LoVo (cell line): ENCODE data around the gene HNRNPD.
"Not testable (repeated sequence)": the region's sequence is repeated elsewhere in the genome, so short reads cannot be mapped to it uniquely, and the experiment has no call there.

ENCODE experiments used
- DNase-seq: peaks from one replicate; pipeline ENCODE4 v3.0.0-alpha.2; 2016; ENCODE audit warnings: low spot score

Gene HNRNPD

DNA sequence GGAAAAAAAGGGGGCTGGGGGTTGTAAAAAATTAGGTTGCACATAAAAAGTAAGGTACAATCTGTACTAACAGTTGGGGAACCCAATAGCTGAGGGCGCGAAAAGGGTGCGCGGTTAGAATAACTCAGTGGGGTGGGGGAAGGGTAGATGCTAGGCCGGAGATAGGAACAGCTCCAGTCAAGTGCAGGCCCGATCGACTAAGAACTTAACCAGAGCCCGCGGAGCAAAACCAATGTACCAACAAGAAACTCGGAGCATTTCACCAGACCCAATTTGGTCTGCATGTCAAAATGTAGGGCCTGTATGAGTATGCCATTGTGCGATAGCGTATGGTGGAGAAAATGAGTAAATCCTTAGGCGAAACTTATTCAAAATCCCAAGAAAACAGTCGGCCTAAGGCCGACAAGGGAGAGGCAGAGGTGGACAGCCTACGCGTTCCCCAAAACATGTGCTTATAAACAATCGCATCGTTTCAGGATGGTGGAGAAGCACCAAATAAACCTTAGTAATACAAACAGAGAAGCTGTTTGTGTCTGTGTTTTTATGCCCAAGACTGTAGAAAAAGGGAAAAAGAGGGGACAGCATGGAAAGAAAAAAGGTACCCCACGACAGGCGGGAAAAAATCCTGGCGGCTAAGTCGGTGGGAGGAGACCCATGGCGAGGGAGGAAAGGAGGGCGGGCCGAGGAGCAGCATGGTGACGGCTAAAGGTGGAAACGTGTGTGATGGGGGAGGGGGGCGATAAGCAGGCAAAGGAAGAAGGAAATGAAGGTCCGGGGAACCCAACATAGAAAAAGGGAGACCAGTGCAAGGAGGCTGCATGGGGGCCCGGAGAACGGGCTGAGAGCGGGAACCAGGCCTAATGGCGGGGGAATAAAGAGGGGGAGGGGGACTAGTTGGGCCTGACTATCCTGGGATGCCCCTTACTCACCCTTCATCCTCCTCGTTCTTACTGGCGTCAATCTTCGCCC lies 990 bp downstream of the HNRNPD start:
- DNase-seq = peak; percentile 80

GRCh38 chr4:82371497-82371896 lies 2.3 kb downstream of the HNRNPD start:
- DNase-seq = no peak

DNA sequence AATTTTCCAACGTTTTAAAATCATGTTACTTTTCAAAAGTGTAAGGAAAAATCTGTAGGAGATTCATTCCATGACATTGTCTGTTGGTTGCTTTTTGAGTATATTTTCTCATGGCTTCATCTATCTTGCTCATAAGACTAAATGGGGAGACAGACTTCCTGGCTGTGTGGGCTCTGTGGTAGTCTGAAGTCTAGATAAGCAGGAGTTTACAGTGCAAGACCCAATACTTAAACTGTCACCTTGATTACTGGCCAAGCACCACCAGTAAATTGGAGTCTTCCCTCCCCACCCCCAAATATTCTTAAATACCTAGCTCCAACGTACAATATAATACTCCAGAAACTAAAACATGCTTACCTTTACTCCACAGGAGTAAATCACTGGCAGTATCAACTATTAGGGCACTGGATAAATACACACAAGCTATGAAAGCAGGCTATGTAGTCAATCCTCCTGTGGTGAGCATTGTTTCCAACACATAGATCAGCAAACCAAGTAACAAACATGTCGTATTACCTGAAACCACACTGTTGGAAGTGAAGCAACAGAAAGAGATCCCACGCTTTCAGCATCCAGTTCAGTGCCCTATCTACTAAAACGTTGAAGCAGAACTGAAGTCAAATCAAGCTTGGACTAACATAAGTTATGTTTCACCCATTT lies 6.2 kb downstream of the HNRNPD start:
- DNase-seq = no peak

DNA sequence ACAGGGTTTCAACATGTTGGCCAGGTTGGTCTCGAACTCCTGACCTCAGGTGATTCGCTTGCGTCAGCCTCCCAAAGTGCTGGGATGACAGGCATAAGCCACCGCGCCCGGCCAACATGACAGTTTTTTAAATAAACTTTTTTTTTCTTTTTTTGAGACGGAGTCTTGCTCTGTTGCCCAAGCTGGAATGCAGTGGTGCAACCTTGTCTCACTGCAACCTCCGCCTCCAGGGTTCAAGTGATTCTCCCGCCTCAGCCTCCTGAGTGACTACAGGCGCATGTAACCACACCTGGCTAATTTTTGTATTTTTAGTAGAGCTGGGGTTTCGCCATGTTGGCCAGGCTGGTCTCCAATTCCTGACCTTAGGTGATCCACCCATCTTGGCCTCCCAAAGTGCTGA lies 7.4 kb downstream of the HNRNPD start:
- not testable (repeated sequence) for DNase-seq

DNA sequence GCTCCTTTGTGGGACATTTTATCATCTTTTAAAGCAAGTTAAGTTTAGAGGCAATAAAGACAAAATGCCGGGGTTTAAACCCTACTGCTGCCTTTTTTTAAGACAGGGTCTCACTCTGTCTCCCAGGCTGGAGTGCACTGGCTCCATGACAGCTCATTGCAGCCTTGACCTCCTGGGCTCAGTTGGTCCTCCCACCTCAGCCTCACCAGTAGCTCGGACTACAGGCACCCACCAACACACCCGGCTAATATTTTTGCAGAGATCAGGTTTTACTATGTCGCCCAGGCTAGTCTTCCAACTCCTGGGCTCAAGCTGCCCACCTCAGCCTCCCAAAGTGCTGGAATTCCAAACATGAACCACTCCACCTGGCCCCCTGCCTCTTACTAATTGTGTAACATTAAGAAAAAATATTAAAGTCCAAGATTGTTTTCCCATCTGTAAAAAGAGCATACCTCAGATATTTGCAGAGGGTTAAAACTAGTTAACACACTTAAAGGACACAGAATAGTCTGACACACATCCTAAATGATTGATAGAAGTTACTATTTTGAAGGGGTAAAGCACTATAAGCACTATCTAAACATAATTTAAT lies 9.8 kb downstream of the HNRNPD start:
- no peak for DNase-seq

GRCh38 chr4:82362565-82362964 lies 11.2 kb downstream of the HNRNPD start:
- no peak for DNase-seq

DNA sequence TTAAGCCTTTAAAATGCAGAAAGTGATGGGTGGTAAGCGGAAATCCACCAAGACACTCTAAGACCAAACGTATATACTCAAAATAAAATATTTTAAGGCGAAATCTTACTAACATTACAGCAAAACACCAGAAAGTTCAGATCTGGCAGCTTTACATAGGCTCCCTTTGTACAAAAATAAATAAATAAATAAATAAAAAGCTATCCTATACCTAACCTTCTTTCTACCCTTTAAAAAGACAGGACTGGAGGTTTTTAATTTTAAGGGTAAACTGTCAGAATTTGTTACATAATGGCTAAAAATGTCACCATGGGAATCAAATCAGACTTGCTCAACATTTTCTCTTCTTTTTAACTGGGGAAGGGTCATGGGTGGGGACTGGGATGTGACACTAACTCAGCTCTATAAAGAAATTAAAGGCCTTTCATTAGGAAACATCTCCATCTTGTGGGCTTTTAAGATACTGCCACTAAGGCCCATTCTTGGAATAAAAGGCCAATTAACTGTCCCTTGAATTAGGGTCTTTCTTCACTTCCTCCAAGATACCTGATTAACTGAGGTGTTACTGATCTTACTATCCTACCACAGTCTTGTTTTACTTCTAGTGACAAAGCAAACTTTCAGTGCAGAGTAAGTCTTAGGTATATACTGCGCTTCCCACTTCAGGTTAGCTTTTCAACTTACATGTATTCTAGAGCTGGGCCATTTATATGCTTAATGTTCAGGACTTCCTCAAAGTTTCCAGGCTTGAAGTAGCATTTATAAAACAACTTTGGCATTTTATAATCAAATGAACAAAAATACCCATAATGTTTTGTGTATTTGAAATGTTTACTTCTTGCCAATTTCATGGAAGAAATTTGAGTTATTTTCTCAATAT lies 13.3 kb downstream of the HNRNPD start:
- DNase-seq = no peak

- DNase-seq = no peak
Measured at GRCh38 chr4:82358847-82359246, 14.9 kb downstream of the HNRNPD start.

GRCh38 chr4:82357640-82358039 lies 16.2 kb downstream of the HNRNPD start:
- DNase-seq = no peak

- no peak for DNase-seq
Measured at GRCh38 chr4:82354788-82355187, 19.0 kb downstream of the HNRNPD start.

GRCh38 chr4:82352825-82353366 lies 20.9 kb downstream of the HNRNPD start:
- DNase-seq = no peak

DNA sequence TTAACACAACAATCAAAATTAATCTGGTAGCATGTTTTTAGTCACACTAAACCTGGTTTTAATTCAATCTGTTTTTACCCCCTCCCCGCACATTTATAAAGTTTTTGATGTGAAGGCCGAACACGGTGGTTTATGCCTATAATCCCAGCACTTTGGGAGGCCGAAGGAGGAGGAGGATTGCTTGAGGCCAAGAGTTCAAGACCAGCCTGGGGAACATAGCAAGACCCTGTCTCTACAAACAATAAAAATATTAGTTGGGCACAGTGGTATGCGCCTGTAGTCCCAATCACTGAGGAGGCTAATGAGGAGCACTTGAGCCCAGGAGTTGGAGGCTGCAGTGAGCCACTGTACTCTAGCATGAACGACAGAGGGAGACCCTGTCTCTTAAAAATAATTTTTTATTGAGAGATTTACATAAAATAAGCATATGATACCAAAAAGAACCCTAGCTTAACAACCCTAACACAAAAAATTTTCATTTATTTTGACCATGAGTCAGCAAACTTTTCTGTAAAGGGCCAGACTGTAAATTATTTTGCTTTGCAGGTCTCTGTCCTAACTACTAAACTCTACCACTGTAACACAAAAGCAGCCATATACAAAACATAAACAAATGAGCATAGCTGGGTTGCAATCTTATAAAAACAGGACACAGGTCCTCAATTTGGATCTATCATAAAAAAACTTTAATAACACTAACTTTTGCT lies 21.5 kb downstream of the HNRNPD start:
- no peak for DNase-seq

DNA sequence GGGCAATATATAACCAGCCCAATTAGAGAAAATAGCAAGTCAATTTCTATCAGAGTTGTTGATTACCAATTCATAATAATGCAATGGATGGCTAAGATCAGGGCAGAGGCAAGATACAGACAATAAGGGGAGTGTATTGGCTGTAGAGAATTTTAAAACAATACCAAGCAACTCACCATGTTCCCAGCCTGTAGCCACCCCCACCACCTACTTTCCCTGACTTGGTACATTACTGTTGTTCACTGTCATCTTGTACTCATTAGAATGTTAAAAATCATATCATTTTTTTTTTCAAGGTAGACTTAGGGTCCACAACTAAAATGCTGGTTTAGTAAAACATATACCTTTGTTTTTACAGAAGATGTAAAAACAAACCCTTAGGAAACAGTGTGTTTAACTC lies 27.7 kb downstream of the HNRNPD start:
- DNase-seq = no peak

- no peak for DNase-seq
Measured at GRCh38 chr4:82335043-82335442, 38.7 kb downstream of the HNRNPD start.

DNA sequence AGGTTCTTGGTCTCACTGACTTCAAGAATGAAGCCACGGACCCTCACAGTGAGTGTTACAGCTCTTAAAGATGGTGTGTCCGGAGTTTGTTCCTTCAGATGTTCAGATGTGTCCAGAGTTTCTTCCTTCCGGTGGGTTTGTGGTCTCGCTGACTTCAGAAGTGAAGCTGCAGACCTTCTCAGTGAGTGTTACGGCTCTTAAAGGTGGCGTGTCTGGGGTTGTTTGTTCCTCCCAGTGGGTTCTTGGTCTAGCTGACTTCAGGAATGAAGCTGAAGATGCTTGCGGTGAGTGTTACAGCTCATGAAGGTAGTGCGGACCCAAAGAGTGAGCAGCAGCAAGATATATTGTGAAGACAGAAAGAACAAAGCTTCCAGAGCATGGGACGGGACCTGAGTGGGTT lies 40.1 kb downstream of the HNRNPD start:
- not testable (repeated sequence) for DNase-seq

DNA sequence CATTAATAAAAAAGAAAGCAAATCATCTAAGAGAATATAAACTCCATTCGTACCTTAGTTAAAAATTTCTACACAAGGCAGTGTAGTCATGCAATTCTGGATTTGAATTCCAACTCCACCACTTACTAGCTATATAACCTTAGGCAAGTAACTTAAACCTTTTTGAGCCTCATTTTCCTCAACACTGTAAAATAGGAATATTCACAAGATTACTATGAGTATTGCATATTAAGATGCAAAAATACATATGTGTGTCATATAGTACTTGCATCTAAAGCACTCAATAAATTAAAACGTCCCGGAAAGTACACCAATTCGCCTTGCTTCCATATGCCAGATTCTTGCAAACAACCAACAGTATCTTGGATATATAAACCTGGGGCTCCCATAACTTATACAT lies 42.0 kb downstream of the HNRNPD start:
- no peak for DNase-seq

DNA sequence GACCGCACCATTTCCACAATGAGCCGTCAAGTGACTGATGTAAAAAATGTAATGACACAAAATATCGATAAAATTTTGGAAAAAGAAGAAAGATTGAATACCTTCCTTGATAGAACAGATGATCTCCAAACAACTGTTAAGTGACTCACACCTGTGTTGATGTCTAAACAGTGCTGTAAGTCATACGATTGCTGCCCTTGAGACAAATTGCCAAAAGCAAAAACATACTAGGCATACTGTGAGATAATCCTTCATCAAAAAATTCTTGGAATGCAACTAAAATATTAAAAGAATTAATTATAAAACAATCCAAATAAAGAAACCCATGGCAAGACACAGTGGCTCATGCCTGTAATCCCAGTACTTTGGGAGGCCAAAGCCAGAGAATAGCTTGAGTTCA lies 53.4 kb downstream of the HNRNPD start:
- DNase-seq = no peak

- not testable (repeated sequence) for DNase-seq
Measured at GRCh38 chr4:82303063-82303462, 70.7 kb downstream of the HNRNPD start.
